A549 (cell line): ENCODE measurements around the gene IST1. TPM values are rescaled to one million over a fixed set of nuclear protein-coding genes. Genes with fewer than 3 reads are reported as not detected.

Experiments
- ATAC-seq, 2 experiments: fragments of 200-7000 bp in 1 of 2; fragments of >200 bp in 1 of 2; cut with Nextera tagmentation in 1 of 2; cut with Tn5 transposase in 1 of 2; 3 replicates each; pipeline versions ENCODE4 v1.8.0 to v1.9.1; 2018 to 2020; ENCODE audit warnings: mild to moderate bottlenecking in 1 of 2, moderate library complexity in 1 of 2
- CTCF ChIA-PET: fragments of 300-600 bp; sonication (Branson Sonifier 250); formaldehyde crosslinking; extraction: SDS; loops from one replicate; lab custom pipeline; 2021; ENCODE audit warnings: antibody characterized with exemption, inconsistent platforms; lab: Yijun Ruan, JAX
- POLR2A ChIA-PET: fragments of 350-600 bp; formaldehyde crosslinking; extraction: SDS; loops from one replicate; lab custom pipeline; 2021; ENCODE audit warnings: antibody characterized with exemption, inconsistent platforms; lab: Yijun Ruan, JAX
- DNase-seq, 2 experiments: peaks; one replicate each; pipeline versions ENCODE4 v3.0.0 to v3.0.0-alpha.2; 2011 to 2016; ENCODE audit warnings: low read depth in 1 of 2, low spot score in 1 of 2
- FAIRE-seq: peaks from 2 replicates; lab custom pipeline; 2011; peaks lifted over from hg19 to GRCh38; lab: Jason Lieb, UNC
- H3K27ac ChIP-seq, 2 experiments: fragments of >200 bp; sonication (Bioruptor Twin); formaldehyde crosslinking; 3 replicates each; pipeline ENCODE4 v1.5.1; 2016 to 2017
- H3K4me1 ChIP-seq: fragments of >200 bp; sonication (Bioruptor Twin); formaldehyde crosslinking; 3 replicates; pipeline ENCODE4 v1.6.1; 2016
- H3K4me2 ChIP-seq: fragments of >200 bp; sonication (Bioruptor Twin); formaldehyde crosslinking; 3 replicates; pipeline ENCODE4 v1.6.1; 2016
- H3K4me3 ChIP-seq: fragments of >200 bp; sonication (Bioruptor Twin); formaldehyde crosslinking; 3 replicates; pipeline ENCODE4 v1.5.1; 2016
- H3K9me3 ChIP-seq: fragments of >200 bp; sonication (Bioruptor Twin); formaldehyde crosslinking; 3 replicates; pipeline ENCODE4 v1.6.1; 2016
- CBX2 ChIP-seq: fragments of 200-600 bp; sonication (generic); IDR thresholded peaks from 2 replicates; pipeline ENCODE4 v1.6.1; 2016; ENCODE audit warnings: low read depth, mild to moderate bottlenecking, borderline replicate concordance
- CBX8 ChIP-seq: fragments of 200-600 bp; sonication (generic); IDR thresholded peaks from 2 replicates; pipeline ENCODE4 v1.6.1; 2016
- EHF ChIP-seq: fragments of 250-450 bp; sonication (Bioruptor Pico); IDR thresholded peaks from 2 replicates; pipeline ENCODE4 v1.5.0; 2020; ENCODE audit warnings: mild to moderate bottlenecking
- HEYL ChIP-seq: fragments of 250-450 bp; sonication (Bioruptor Pico); IDR thresholded peaks from 2 replicates; pipeline ENCODE4 v1.8.0; 2021; ENCODE audit warnings: mild to moderate bottlenecking, moderate library complexity
- HOXA7 ChIP-seq: fragments of 250-450 bp; sonication (Bioruptor Pico); IDR thresholded peaks from 2 replicates; pipeline ENCODE4 v1.5.0; 2020; ENCODE audit warnings: mild to moderate bottlenecking, moderate library complexity
- HOXB13 ChIP-seq: fragments of 250-450 bp; sonication (Bioruptor Pico); IDR thresholded peaks from 2 replicates; pipeline ENCODE4 v1.5.0; 2020; ENCODE audit warnings: low read depth, mild to moderate bottlenecking, moderate library complexity
- KDM1A ChIP-seq: fragments of 200-600 bp; sonication (generic); IDR thresholded peaks from 2 replicates; pipeline ENCODE4 v1.6.1; 2016; ENCODE audit warnings: low read depth, mild to moderate bottlenecking
- KDM5A ChIP-seq: fragments of 200-600 bp; sonication (generic); IDR thresholded peaks from 2 replicates; pipeline ENCODE4 v1.6.1; 2016; ENCODE audit warnings: antibody characterized with exemption, mild to moderate bottlenecking
- NPAS2 ChIP-seq: fragments of 250-450 bp; sonication (Bioruptor Pico); IDR thresholded peaks from 2 replicates; pipeline ENCODE4 v1.8.0; 2022; ENCODE audit warnings: mild to moderate bottlenecking, moderate library complexity, borderline replicate concordance
- PHF8 ChIP-seq: fragments of 200-600 bp; sonication (generic); IDR thresholded peaks from 2 replicates; pipeline ENCODE4 v1.6.1; 2016; ENCODE audit warnings: low read depth, mild to moderate bottlenecking, antibody characterized with exemption, moderate library complexity, borderline replicate concordance
- POLR2A ChIP-seq: IDR thresholded peaks from 2 replicates; pipeline ENCODE4 v1.6.1; 2012; ENCODE audit warnings: mild to moderate bottlenecking, low read length
- POLR2AphosphoS2 ChIP-seq: conservative IDR thresholded peaks from 2 replicates; pipeline ENCODE4 v1.6.1; 2012; ENCODE audit warnings: low read length, improper control_type of control experiment, inconsistent platforms
- RAD21 ChIP-seq, 2 experiments: fragments of >200 bp in 1 of 2; sonication (Bioruptor Twin) in 1 of 2; formaldehyde crosslinking in 1 of 2; IDR thresholded peaks in 1 of 2; conservative IDR thresholded peaks in 1 of 2; 2 replicates in 1 of 2; 3 replicates in 1 of 2; pipeline ENCODE4 v1.6.1; 2012 to 2018; ENCODE audit warnings: inconsistent platforms in 1 of 2
- RARB ChIP-seq: fragments of 250-450 bp; sonication (Bioruptor Pico); IDR thresholded peaks from 2 replicates; pipeline ENCODE4 v1.8.0; 2021; ENCODE audit warnings: mild to moderate bottlenecking, moderate library complexity
- RCOR1 ChIP-seq: fragments of 150-350 bp; IDR thresholded peaks from 2 replicates; pipeline ENCODE4 v1.6.1; 2014; ENCODE audit warnings: antibody characterized with exemption, low read length, low read depth
- RFX5 ChIP-seq: fragments of 450-650 bp; IDR thresholded peaks from 2 replicates; pipeline ENCODE4 v1.7.1; 2014; ENCODE audit warnings: antibody characterized with exemption, mild to moderate bottlenecking, moderate library complexity
- SREBF2 ChIP-seq: fragments of 450-650 bp; IDR thresholded peaks from 2 replicates; pipeline ENCODE4 v1.6.1; 2014; ENCODE audit warnings: mild to moderate bottlenecking, moderate library complexity
- TFCP2L1 ChIP-seq: fragments of 250-450 bp; sonication (Bioruptor Pico); IDR thresholded peaks from 2 replicates; pipeline ENCODE4 v1.5.0; 2021; ENCODE audit warnings: mild to moderate bottlenecking
- ZC3H11A ChIP-seq: fragments of 450-650 bp; IDR thresholded peaks from 2 replicates; pipeline ENCODE4 v1.6.1; 2014; ENCODE audit warnings: antibody characterized with exemption, mild to moderate bottlenecking
- ZNF302 ChIP-seq: fragments of 250-450 bp; sonication (Bioruptor Pico); IDR thresholded peaks from 2 replicates; pipeline ENCODE4 v1.9.0; 2021; ENCODE audit warnings: inconsistent platforms, mild to moderate bottlenecking, moderate library complexity
- WGBS: methylation state at CpG from one replicate; pipeline ENCODE4 v1.1.6; 2017; ENCODE audit errors: missing lambda C conversion rate; 5-methylcytosine and 5-hydroxymethylcytosine counted together
- polyA plus RNA-seq, 4 experiments: library from polyadenylated mRNA; depleted of rRNA in 3 of 4; stranded (reverse); fragments of >200 nt; fragmentation: RNase III in 1 of 4; extraction: RNeasy Plus Mini Kit Qiagen cat#74134 plus additional on column Dnase treatment in 1 of 4; gene quantifications; 2 replicates in 3 of 4; 3 replicates in 1 of 4; pipeline ENCODE4 v1.2.3, GENCODE V29; 2011 to 2017
- TF ChIP-seq, protein P1 (sequence below): fragments of 200-600 bp; sonication (generic); IDR thresholded peaks from 2 replicates; pipeline ENCODE4 v1.6.1; 2016; ENCODE audit warnings: antibody characterized with exemption, mild to moderate bottlenecking, moderate library complexity
- TF ChIP-seq, protein P2 (sequence below): fragments of 450-650 bp; IDR thresholded peaks from 2 replicates; pipeline ENCODE4 v1.6.1; 2014; ENCODE audit warnings: antibody characterized with exemption
- TF ChIP-seq, protein P3 (sequence below): IDR thresholded peaks from 2 replicates; pipeline ENCODE4 v1.6.1; 2012
- TF ChIP-seq, protein P4 (sequence below): fragments of >200 bp; sonication (Bioruptor Twin); formaldehyde crosslinking; IDR thresholded peaks from 3 replicates; pipeline ENCODE4 v1.6.1; 2016

Gene IST1
- polyA plus RNA-seq, 2 of the 4 experiments (the other 2 are of a cell fraction) = 178 to 290 TPM

DNA sequence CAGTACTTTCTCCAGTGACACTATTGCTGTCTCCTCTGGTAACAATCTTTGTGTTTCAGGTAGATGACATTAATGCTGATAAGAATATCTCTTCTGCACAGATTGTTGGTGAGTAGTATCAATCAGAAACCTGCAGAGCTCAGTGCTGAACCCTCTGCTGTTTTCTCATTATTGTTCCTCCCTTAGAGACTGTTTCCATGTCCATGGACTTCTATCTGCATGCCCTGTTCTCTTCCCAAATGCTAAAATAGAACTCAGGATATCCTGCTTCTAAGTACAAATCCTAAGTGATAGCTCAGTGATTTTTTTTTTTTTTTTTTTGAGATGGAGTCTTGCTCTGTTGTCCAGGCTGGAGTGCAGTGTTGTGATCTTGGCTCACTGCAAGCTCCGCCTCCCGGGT lies 29.4 kb downstream of the IST1 start (continued):
- TF ChIP-seq TFCP2L1 (CRISPR knock-in tag) (no peak), HOXA7 (CRISPR knock-in tag) (no peak), ZNF302 (no peak), CBX2 (no peak), RCOR1 (no peak)
- TF ChIP-seq, protein P1, sequence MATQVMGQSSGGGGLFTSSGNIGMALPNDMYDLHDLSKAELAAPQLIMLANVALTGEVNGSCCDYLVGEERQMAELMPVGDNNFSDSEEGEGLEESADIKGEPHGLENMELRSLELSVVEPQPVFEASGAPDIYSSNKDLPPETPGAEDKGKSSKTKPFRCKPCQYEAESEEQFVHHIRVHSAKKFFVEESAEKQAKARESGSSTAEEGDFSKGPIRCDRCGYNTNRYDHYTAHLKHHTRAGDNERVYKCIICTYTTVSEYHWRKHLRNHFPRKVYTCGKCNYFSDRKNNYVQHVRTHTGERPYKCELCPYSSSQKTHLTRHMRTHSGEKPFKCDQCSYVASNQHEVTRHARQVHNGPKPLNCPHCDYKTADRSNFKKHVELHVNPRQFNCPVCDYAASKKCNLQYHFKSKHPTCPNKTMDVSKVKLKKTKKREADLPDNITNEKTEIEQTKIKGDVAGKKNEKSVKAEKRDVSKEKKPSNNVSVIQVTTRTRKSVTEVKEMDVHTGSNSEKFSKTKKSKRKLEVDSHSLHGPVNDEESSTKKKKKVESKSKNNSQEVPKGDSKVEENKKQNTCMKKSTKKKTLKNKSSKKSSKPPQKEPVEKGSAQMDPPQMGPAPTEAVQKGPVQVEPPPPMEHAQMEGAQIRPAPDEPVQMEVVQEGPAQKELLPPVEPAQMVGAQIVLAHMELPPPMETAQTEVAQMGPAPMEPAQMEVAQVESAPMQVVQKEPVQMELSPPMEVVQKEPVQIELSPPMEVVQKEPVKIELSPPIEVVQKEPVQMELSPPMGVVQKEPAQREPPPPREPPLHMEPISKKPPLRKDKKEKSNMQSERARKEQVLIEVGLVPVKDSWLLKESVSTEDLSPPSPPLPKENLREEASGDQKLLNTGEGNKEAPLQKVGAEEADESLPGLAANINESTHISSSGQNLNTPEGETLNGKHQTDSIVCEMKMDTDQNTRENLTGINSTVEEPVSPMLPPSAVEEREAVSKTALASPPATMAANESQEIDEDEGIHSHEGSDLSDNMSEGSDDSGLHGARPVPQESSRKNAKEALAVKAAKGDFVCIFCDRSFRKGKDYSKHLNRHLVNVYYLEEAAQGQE = no peak
- TF ChIP-seq, protein P2, sequence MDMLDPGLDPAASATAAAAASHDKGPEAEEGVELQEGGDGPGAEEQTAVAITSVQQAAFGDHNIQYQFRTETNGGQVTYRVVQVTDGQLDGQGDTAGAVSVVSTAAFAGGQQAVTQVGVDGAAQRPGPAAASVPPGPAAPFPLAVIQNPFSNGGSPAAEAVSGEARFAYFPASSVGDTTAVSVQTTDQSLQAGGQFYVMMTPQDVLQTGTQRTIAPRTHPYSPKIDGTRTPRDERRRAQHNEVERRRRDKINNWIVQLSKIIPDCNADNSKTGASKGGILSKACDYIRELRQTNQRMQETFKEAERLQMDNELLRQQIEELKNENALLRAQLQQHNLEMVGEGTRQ = no peak
- TF ChIP-seq, all 56 proteins: peak for 0

DNA sequence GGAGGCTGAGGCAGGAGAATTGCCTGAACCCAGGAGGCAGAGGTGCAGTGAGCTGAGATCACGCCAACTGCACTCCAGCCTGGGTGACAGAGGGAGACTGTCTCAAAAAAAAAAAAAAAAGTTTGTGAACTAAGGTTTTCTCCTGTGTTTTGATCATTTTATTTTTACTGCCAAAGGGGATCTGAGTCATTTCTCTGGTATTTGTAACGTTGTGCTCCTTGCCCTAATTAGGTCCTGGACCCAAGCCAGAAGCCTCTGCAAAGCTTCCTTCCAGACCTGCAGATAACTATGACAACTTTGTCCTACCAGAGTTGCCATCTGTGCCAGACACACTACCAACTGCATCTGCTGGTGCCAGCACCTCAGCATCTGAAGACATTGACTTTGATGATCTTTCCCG lies 32.1 kb downstream of the IST1 start:
- CTCF ChIA-PET = no interaction called here
- FAIRE-seq (no peak), ATAC-seq (no peak; a peak in 1 of 6 replicates)

DNA sequence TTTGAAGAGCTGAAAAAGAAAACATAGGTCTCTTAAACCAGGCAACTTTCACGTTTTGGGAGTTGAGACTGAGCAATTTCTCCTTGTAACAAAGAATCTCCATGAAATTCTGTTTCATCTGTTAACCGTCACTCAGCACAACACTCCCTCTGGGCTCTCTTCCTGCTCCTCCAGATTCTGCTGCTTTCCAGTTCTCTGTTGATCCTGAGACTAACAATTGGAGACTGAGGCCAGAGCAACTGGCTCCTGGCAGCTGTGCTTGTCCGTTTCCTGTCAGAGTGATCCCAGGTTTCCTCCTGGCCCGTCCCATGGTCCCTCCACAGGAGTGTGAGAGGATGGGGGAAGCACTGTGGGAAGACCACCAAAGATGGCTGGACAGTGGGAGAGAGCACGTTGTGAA lies 32.5 kb downstream of the IST1 start:
- CTCF ChIA-PET = interaction anchor here (3.1 kb wide), 1 partner anchor 33 kb away, joined by 12 read pairs; no protein-coding TSS in a partner anchor
- no peak overlapping the region for H3K27ac ChIP-seq
- no peak for FAIRE-seq

More for the DNA sequence above, 32.1 kb downstream of the IST1 start:
- 58% methylated on average over 3 of the region's 3 CpGs for WGBS
- Histone ChIP-seq H3K4me3 (no peak overlapping the region), H3K4me1 (peaks cover 8% of the 10 kb centered on the region; the same call in 1 of the 3 replicates), H3K9me3 (no peaks in the 10 kb centered on the region), H3K27ac (no peak overlapping the region), H3K4me2 (no peak overlapping the region)
- POLR2A ChIA-PET = no interaction called here
- DNase-seq = peak in 1 of 2 experiments; percentile 28
- TF ChIP-seq, protein P2 = no peak
- no peak for TF ChIP-seq RARB (CRISPR knock-in tag)
- no peak for TF ChIP-seq RFX5
- TF ChIP-seq NPAS2 (CRISPR knock-in tag) = no peak
- TF ChIP-seq POLR2AphosphoS2 = no peak
- no peak for TF ChIP-seq KDM5A
- no peak for TF ChIP-seq ZNF302

More for the DNA sequence above, 32.5 kb downstream of the IST1 start:
- POLR2A ChIA-PET = no interaction called here
- Histone ChIP-seq H3K4me2 (no peak overlapping the region), H3K4me3 (no peak overlapping the region), H3K9me3 (no peaks in the 10 kb centered on the region), H3K4me1 (peaks cover 8% of the 10 kb centered on the region; the same call in 1 of the 3 replicates)
- 83% methylated on average over 5 of the region's 5 CpGs for WGBS
- TF ChIP-seq HOXB13 (CRISPR knock-in tag) = no peak
- TF ChIP-seq ZC3H11A = no peak
- TF ChIP-seq CBX8 = no peak
- TF ChIP-seq KDM5A = no peak
- TF ChIP-seq RAD21 (conservative IDR thresholded peaks at IDR 0.05 in 1 of 2, IDR thresholded peaks at IDR 0.05 in 1 of 2) = no peak
- no peak for TF ChIP-seq EHF (CRISPR knock-in tag)
- TF ChIP-seq, protein P3, sequence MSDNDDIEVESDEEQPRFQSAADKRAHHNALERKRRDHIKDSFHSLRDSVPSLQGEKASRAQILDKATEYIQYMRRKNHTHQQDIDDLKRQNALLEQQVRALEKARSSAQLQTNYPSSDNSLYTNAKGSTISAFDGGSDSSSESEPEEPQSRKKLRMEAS = no peak
- no peak for TF ChIP-seq HEYL (CRISPR knock-in tag)
- TF ChIP-seq RARB (CRISPR knock-in tag) = no peak
- no peak for TF ChIP-seq SREBF2
- TF ChIP-seq, protein P4, sequence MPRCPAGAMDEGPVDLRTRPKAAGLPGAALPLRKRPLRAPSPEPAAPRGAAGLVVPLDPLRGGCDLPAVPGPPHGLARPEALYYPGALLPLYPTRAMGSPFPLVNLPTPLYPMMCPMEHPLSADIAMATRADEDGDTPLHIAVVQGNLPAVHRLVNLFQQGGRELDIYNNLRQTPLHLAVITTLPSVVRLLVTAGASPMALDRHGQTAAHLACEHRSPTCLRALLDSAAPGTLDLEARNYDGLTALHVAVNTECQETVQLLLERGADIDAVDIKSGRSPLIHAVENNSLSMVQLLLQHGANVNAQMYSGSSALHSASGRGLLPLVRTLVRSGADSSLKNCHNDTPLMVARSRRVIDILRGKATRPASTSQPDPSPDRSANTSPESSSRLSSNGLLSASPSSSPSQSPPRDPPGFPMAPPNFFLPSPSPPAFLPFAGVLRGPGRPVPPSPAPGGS = no peak
- no peak for TF ChIP-seq POLR2A
- TF ChIP-seq, protein P1 = no peak
- TF ChIP-seq PHF8 = no peak
- TF ChIP-seq KDM1A = no peak
- ATAC-seq (no peak; a peak in 1 of 6 replicates), DNase-seq (no peak)
